ENCODE data around the gene CPNE5. TPM values are rescaled to one million over a fixed set of nuclear protein-coding genes. Genes with fewer than 3 reads are reported as not detected.

Gene CPNE5
- total RNA-seq, 1 experiment from 2014 or later: 0.59 TPM

DNA sequence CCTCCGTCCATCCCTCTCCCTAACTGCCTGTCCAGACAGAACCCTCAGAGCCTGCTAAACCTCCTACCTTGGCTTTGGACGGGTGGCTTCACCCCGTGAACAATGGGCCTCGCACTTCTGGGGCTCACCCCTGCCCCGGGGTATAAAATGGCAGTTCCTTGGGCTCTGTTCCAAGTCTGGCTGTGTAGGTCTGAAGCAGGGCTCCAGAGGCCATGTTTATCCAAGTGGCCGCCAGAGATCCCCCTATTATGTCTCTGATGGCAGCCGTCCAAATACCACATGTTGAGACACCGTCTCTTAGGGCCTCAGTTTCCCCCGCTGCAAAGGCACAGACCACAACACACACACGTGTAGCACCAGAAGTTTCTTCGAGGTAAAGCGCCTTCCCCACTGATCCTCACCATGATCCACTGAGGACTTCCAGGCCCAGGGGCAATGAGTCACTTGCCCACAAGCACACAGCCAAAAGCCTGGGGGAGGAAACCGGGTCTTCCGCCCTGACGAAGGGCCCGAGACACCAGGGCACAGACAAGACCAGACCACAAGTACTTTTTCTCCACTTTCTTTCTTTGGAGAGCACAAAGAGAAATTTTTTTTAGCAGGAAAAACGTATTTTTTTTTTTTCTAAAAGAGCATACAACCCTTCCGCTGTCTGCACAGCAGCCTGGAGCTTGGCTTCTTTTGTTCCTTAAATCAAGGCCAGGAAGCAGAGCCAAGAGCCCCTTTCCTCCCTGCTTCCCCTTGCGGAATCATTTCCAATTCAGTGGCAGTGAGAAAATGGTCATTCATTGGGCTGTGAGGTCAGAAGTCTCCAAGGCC lies 11.8 kb downstream of the CPNE5 start:
- Histone ChIP-seq H3K9me3 (no peaks in the 10 kb centered on the region), H3K27me3 (no peaks in the 10 kb centered on the region), H3K36me3 (no peaks in the 10 kb centered on the region), H3K4me3 (no peak overlapping the region)
- peak; percentile 59 for DNase-seq

DNA sequence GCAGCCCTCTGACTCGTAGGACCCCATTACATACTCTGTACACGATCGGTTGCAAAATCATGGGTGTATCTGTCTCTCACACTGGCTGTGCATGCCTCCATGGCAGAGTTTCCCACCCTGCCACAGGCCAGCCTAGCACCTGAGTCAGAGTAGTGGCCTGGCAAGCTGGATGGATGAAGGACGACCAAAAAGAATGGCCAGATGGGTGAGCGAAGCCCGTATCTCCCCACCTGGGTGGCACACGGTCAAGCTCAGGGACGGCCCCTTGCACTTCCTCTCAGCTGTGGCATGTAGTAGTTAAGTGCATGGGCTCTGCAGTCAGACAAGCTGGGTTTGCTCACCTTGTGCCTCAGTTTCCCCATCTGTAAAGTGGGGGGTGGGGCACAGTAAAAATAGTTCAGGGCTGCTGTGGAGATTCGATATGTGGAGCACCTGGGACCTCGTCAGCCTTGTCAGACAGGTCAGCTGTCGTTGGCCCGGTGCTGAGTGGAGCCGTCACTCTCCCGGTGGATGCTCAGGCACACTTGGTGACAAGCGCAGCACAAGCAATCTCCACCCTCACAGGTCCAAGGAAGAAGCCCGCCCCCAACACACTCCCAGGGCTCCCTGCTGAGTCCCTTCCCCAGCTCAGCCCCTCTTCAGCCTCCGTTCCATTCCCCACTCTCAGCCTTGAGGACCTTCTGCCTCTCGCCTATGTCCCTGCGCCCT lies 12.6 kb downstream of the CPNE5 start:
- Histone ChIP-seq H3K4me3 (no peak overlapping the region), H3K27me3 (no peaks in the 10 kb centered on the region), H3K36me3 (no peaks in the 10 kb centered on the region), H3K9me3 (no peaks in the 10 kb centered on the region)
- no peak for DNase-seq

DNA sequence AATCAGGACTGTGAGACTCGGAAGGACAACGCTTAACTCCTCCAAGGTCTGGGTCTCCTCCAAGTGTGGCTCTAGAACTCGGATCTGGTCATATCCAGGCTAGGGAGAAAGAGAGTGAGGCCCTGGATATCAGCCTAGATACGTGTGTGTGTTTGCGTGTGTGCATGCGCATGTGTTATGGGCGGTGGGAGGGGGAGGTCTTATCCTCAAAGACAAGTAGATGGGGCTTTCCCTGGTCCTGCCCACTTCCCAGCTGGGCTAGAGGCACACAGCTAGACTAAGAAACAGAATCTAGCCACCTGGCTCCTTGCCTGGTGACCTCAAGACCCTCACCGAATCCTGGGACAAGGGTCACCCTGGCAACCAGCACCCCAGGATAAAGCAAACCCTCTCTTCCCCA lies 13.2 kb downstream of the CPNE5 start:
- no peaks in the 10 kb centered on the region for H3K27me3 ChIP-seq
- H3K9me3 ChIP-seq: no peaks in the 10 kb centered on the region
- no peaks in the 10 kb centered on the region for H3K36me3 ChIP-seq
- no peak for DNase-seq
- no peak overlapping the region for H3K4me3 ChIP-seq

- DNase-seq: no peak
- no peaks in the 10 kb centered on the region for H3K36me3 ChIP-seq
- H3K27me3 ChIP-seq: no peaks in the 10 kb centered on the region
- H3K4me3 ChIP-seq: no peak overlapping the region
- no peaks in the 10 kb centered on the region for H3K9me3 ChIP-seq
Measured at GRCh38 chr6:36825452-36825851, 13.8 kb downstream of the CPNE5 start.

DNA sequence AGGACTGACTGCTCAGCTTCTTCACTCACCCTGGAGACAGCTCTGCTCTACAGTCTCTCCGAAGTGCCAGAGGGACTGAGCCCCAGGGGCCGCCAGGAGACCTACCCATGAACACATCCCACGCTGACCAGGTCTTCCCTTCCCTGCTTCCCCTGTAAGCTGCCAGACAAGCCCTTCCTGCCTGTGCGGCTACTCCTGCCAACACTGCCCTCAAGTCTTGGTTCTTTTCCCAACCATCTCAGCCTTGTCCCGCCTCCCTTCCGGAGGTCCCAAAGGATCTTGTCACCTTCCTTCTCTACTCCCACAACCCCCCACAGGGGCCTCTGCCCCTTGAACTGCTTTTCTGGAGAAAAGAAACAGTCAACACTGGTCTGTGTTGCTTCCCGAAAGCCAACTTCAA lies 15.0 kb downstream of the CPNE5 start:
- no peaks in the 10 kb centered on the region for H3K27me3 ChIP-seq
- H3K36me3 ChIP-seq: no peaks in the 10 kb centered on the region
- no peak overlapping the region for H3K4me3 ChIP-seq
- DNase-seq: no peak
- no peaks in the 10 kb centered on the region for H3K9me3 ChIP-seq

DNA sequence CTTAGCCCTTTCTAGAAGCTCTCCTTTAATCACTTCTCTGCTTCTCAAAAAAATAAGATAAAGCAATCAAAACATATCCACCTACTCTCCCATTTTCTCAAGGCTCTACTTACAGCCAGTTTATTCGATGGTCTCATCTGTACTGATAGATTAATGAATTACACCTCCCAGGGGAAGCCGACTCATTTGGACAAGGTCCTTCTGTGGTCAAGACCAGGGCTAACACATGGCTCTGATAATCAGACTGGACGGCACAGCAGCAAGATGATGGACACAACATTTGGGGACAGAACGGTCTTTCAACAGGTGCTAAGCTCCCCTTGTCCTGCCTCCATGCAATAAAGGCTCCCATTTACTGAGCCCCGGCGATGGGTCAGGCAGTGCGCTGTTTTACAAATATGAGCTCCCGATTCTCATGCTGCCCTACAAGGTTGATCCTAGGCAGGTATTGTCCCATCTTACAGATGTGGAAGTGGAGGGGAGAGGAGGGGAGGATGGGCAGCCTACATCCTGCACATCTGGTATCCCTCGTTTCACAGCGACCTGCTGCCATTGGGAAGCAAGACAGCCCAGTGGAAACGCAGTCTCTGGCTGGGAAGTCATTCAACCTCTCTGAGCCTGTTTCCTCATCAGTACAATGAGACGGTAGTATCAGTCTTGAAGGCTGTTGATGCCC lies 15.7 kb downstream of the CPNE5 start:
- Histone ChIP-seq H3K4me3 (no peak overlapping the region), H3K36me3 (no peaks in the 10 kb centered on the region), H3K9me3 (no peaks in the 10 kb centered on the region), H3K27me3 (no peaks in the 10 kb centered on the region)
- no peak for DNase-seq

DNA sequence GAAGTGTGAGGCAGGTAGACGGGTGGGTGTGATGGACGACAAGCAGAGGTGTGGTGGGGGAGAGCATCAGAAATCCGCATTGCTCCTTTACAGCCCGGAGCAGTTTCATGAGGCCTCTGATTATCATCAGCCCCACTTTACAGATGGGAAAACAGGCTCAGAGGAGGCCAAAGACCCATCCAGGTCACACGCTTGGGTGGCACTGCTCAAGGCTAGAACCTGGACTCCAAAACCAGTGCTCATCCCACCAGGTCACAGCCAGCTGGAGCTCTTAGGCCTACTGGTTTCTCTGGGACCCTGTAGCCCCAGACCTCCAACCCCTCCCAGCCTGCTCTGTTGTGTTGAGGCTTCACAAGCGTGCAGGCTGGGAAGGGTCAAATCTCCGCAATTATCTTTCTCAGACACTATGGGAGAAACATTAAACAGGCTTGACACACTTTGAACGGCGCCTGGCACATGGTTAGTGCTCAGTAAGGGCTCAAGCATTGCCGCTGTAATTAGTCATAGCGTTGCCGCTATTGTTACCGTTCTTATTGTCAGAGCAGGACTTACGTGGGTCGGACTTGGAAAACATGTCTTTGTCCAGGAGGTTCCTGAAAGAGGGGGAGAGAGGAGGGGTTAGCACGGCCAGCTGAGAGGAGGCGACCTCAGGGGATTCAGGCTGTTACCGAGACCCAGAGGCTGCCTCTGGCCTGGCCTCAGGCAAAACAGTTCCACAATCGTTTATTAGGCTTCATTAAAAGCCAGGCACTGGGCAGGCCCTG lies 16.6 kb downstream of the CPNE5 start:
- Histone ChIP-seq H3K36me3 (no peaks in the 10 kb centered on the region), H3K9me3 (no peaks in the 10 kb centered on the region), H3K27me3 (no peaks in the 10 kb centered on the region), H3K4me3 (no peak overlapping the region)
- no peak for DNase-seq

GRCh38 chr6:36821581-36822335 lies 17.5 kb downstream of the CPNE5 start:
- Histone ChIP-seq H3K36me3 (no peaks in the 10 kb centered on the region), H3K27me3 (no peaks in the 10 kb centered on the region), H3K4me3 (no peak overlapping the region), H3K9me3 (no peaks in the 10 kb centered on the region)
- DNase-seq: no peak

GRCh38 chr6:36820700-36821580 lies 18.3 kb downstream of the CPNE5 start:
- DNase-seq: peak; percentile 28
- H3K9me3 ChIP-seq: no peaks in the 10 kb centered on the region
- no peak overlapping the region for H3K4me3 ChIP-seq
- no peaks in the 10 kb centered on the region for H3K27me3 ChIP-seq
- no peaks in the 10 kb centered on the region for H3K36me3 ChIP-seq

- H3K9me3 ChIP-seq: no peaks in the 10 kb centered on the region
- DNase-seq: no peak
- no peaks in the 10 kb centered on the region for H3K36me3 ChIP-seq
- H3K4me3 ChIP-seq: no peak overlapping the region
- no peaks in the 10 kb centered on the region for H3K27me3 ChIP-seq
Measured at GRCh38 chr6:36818756-36819155, 20.5 kb downstream of the CPNE5 start.

DNA sequence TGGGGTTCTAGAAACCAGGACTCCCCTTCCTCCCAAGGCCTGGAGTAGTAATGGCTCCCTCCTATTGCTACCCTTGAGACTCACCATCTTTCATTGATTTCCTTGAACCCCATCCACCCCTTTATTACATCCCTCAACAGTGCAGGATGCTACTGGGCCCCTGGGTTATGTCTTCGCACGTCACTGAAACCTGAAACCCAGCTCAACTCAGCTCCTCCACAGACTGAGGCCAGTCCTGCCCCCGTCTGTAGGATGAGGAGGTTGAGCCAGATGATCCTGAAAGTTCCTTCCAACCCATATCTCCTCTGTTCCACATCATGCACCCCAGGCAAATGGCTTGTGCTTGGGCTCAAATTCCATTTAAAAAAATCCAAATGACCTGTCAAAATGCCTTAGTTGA lies 21.4 kb downstream of the CPNE5 start:
- no peaks in the 10 kb centered on the region for H3K9me3 ChIP-seq
- no peaks in the 10 kb centered on the region for H3K36me3 ChIP-seq
- no peak overlapping the region for H3K4me3 ChIP-seq
- no peaks in the 10 kb centered on the region for H3K27me3 ChIP-seq
- DNase-seq: no peak

DNA sequence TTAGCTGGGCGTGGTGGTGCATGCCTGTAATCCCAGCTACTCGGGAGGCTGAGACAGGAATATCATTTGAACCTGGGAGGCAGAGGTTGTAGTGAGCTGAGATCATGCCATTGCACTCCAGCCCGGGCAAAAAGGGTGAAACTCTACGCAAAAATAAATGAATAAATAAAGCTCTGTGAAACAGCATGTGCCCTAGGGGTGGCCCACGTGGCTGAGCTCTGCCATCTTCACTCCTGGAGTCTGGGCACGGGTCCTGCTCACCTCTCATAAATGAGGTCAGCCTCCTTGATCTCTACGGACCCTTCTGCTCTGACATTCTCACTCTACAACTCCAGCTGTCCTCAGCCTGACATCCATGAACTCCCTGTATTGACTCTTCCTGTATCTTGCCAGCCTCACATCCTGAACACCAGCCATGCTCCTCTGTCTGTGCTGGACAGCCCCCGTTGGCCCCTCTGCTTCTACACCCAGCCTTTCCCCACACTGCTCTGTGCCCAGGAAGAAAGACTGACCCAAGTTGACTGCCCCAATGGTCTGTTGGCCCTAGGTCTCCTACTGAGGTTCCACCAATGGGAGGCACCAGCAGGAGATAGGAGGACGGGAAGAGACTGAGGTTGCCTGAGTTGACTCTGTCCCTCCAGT lies 21.9 kb downstream of the CPNE5 start:
- no peaks in the 10 kb centered on the region for H3K27me3 ChIP-seq
- no peak for DNase-seq
- H3K9me3 ChIP-seq: no peaks in the 10 kb centered on the region
- no peak overlapping the region for H3K4me3 ChIP-seq
- no peaks in the 10 kb centered on the region for H3K36me3 ChIP-seq

DNA sequence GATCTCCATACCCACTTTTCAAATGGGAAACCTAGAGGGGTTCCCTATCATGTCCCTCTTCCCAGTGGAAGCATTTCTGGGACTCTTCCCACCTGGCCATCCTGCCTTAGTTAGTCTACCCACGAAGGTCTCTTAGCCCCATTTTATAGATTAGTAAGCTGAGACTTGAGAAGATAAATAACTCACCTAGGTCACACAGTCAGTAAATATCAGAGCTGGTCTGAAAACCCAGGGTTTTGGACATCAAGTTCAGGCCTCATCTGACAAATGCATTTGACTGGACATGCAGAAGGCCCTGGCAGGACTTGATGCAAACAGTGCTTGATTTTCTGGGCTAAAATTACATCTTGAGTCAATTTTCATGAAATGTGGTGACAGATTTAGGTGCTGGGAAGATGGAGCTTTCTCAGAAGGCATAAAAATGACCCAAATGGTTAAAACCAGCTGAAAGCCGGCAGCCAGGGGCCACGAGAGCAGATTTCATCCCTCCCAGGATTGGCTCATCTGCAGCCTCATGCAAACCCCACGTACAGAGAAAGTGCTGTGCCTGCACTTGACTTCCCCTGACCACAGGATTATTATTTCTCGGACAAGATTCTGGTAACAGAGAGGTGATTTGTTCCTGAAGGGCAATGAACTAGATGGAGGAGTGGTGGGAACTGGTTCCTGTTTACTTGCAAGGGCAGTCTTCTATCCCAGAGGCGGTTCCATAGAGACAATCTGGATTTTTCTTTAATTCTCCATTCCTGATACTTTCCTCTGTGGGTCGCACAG lies 23.1 kb downstream of the CPNE5 start:
- no peaks in the 10 kb centered on the region for H3K9me3 ChIP-seq
- H3K27me3 ChIP-seq: no peaks in the 10 kb centered on the region
- H3K36me3 ChIP-seq: no peaks in the 10 kb centered on the region
- DNase-seq: no peak
- no peak overlapping the region for H3K4me3 ChIP-seq

GRCh38 chr6:36814249-36814648 lies 25.0 kb downstream of the CPNE5 start:
- Histone ChIP-seq H3K36me3 (no peaks in the 10 kb centered on the region), H3K27me3 (no peaks in the 10 kb centered on the region), H3K9me3 (no peaks in the 10 kb centered on the region), H3K4me3 (no peak overlapping the region)
- no peak for DNase-seq
